SK-N-MC (cell line): ENCODE data around the gene POLR1H.
A peak's percentile ranks its signal among the peaks of the same experiment; 100 is the strongest.

Experiments used
- EZH2 ChIP-seq: fragments of 200-600 bp; sonication (generic); IDR thresholded peaks from one replicate; pipeline ENCODE4 v1.6.1; 2017; ENCODE audit warnings: antibody characterized with exemption
- FOXP2 ChIP-seq: optimal IDR thresholded peaks from 2 replicates; pipeline ENCODE3; 2011; ENCODE audit warnings: mild to moderate bottlenecking, moderate library complexity; ENCODE audit not compliant: insufficient read depth; ENCODE audit errors: extremely low read length, control extremely low read depth
- POLR2AphosphoS5 ChIP-seq: IDR thresholded peaks from 2 replicates; pipeline ENCODE4 v1.6.1; 2012; ENCODE audit warnings: mild to moderate bottlenecking, low read depth, low read length, borderline replicate concordance

DNA sequence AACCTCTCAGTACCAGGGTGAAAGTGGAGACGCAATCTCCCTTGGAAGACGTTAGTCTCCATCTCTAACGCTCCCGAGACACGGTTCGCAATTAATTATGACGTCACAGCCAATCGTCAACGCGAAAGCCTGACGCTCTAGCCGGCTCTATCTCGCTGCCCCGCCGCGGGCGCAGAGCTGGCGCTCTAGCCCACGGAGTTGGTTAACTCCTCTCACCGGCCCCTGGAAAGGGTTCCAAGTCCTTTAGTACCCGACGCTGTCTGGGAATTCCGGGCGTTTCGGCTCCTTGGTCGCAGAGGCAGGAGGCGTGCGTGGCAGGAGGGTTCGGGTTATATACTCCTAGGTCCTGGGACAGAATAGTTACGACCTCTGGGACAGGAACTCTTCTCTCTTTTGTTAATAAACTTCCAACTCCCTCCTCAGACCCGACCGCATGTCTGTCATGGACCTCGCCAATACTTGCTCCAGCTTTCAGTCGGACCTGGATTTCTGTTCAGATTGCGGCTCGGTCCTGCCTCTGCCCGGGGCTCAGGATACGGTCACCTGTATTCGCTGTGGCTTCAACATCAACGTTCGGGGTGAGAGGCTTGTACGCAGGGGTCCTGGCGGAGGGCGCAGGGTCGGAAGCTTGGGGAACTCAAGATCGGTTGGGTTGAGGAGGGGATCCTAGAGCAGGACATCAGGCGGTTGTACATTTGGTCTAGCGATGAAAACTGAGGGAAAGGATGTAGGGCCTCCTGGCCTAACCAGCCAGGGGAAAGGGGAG lies at the start of gene POLR1H:
- TF ChIP-seq EZH2 = no peak
- peak; percentile 96 for TF ChIP-seq POLR2AphosphoS5
- TF ChIP-seq FOXP2 = no peak
